Heart left ventricle (tissue), 16 donors: ENCODE data around the gene PCK2. TPM values are rescaled to one million over a fixed set of nuclear protein-coding genes. Genes with fewer than 3 reads are reported as not detected.
A peak's percentile ranks its signal among the peaks of the same experiment; 100 is the strongest.

ENCODE experiments used
- ATAC-seq, 4 donors: fragments of 200-7000 bp; cut with Tn5 transposase; one replicate each; pipeline ENCODE4 v1.9.1; 2020 to 2022; ENCODE audit warnings: moderate library complexity in 4 of 4, mild to moderate bottlenecking in 3 of 4, moderate number of reproducible peaks in 1 of 4
- DNase-seq, 5 donors: peaks; one replicate each; pipeline ENCODE4 v3.0.0-alpha.2; 2020
- H3K27ac ChIP-seq, 12 donors: fragments of 200-600 bp; sonication (generic) in 4 of 12; one replicate each; pipeline versions ENCODE4 v1.5.0 to v1.8.0; 2016 to 2022; ENCODE audit warnings: mild to moderate bottlenecking in 2 of 12
- H3K27me3 ChIP-seq, 9 donors: fragments of 200-600 bp; sonication (generic) in 2 of 9; one replicate each; pipeline versions ENCODE4 v1.5.1 to v1.8.0; 2016 to 2022; ENCODE audit warnings: mild to moderate bottlenecking in 3 of 9
- H3K36me3 ChIP-seq, 9 donors: fragments of 200-600 bp; sonication (generic) in 2 of 9; one replicate each; pipeline versions ENCODE4 v1.5.0 to v1.8.0; 2018 to 2022; ENCODE audit warnings: mild to moderate bottlenecking in 2 of 9
- H3K4me1 ChIP-seq, 12 donors: fragments of 200-600 bp; sonication (generic) in 4 of 12; one replicate each; pipeline versions ENCODE4 v1.5.0 to v1.8.0; 2016 to 2022; ENCODE audit warnings: mild to moderate bottlenecking in 3 of 12
- H3K4me3 ChIP-seq, 12 donors: fragments of 200-600 bp; sonication (generic) in 4 of 12; one replicate each; pipeline versions ENCODE4 v1.5.0 to v1.8.0; 2017 to 2022; ENCODE audit warnings: mild to moderate bottlenecking in 9 of 12, moderate library complexity in 4 of 12
- H3K9me3 ChIP-seq, 12 donors: fragments of 200-600 bp; sonication (generic) in 4 of 12; one replicate each; pipeline versions ENCODE4 v1.5.0 to v1.8.0; 2016 to 2022; ENCODE audit warnings: mild to moderate bottlenecking in 1 of 12
- POLR2A ChIP-seq, 2 donors: fragments of 450-650 bp; IDR thresholded peaks; one replicate each; pipeline ENCODE4 v1.6.1; 2017; ENCODE audit warnings: antibody characterized with exemption in 2 of 2, mild to moderate bottlenecking in 2 of 2, moderate library complexity in 2 of 2
- WGBS, 4 donors: extraction: QIAGEN DNeasy Blood & Tissue Kit in 2 of 4; methylation state at CpG; one replicate each; pipeline versions ENCODE4 v1.1.5 to v1.1.7; 2013 to 2018; 5-methylcytosine and 5-hydroxymethylcytosine counted together
- intact Hi-C, 10 donors: fragments of 100-400 bp; cut with DNase I; formaldehyde crosslinking; loops; one replicate each; pipeline versions ENCODE4 v1.11.1 to v1.14.2; 2022
- polyA plus RNA-seq, 2 donors: library from polyadenylated mRNA; stranded (reverse); fragments of 200-250 nt; gene quantifications; one replicate each; pipeline ENCODE4 v1.2.3, GENCODE V29; 2013
- total RNA-seq, 9 donors: library from RNA; depleted of rRNA in 2 of 9; stranded (reverse); fragments of >200 nt in 2 of 9; fragmentation: NEBNext Ultra II Directional in 3 of 9; extraction: Animal tissue kit (Norgen Biotek cat#: 25700) in 3 of 9; gene quantifications; one replicate each; pipeline versions ENCODE4 v1.1.0 to v1.2.4, GENCODE V29; 2016 to 2023
- TF ChIP-seq, protein P1 (sequence below), 12 donors: fragments of 200-600 bp; sonication (generic) in 4 of 12; IDR thresholded peaks; one replicate each; pipeline versions ENCODE4 v1.5.0 to v1.8.0; 2018 to 2022; ENCODE audit warnings: antibody characterized with exemption in 12 of 12, mild to moderate bottlenecking in 5 of 12
- donor health status: ischemic (EF 13 %, LVEDD 7.1; RV severe dilation, severe dysfunction).
- donor health status: healthy with polysubstance abuse.
- donor health status: DM: no; HTN: yes; CAD: no.
- donor health status: DM: no; HTN: no; CAD: no.
- donor health status: ischemic (EF 25% LVEDD 6.9; RV normal size, moderate dysfunction).
- donor health status: ischemic (EF 25% LVEDD 5.7; RV mildly dilated, moderate dysfunction).
- donor health status: healthy.
- donor health status: DM: yes; HTN: yes; CAD: no.
- donor health status: ischemic (EF 35%, LVEDD 5.7; RV mildly dilated, moderate dysfunction).
- donor health status: nonischemic (EF 11% LVEDD 7.7; RV severe dilation, severe dysfunction).
- donor health status: DM: yes; HTN: yes; CAD: no.
- donor health status: PGD.
- donor health status: ischemic (EF 29% LVEDD 5.4; RV normal size, mild dysfunction).
- donor health status: nonischemic (EF 23%, LVEDD 6.1; RV moderate dilation, normal function).

The PCK2 gene
- total and polyA plus RNA-seq, 11 donors, result 1.5 to 14.6 (median 3.9) TPM

DNA sequence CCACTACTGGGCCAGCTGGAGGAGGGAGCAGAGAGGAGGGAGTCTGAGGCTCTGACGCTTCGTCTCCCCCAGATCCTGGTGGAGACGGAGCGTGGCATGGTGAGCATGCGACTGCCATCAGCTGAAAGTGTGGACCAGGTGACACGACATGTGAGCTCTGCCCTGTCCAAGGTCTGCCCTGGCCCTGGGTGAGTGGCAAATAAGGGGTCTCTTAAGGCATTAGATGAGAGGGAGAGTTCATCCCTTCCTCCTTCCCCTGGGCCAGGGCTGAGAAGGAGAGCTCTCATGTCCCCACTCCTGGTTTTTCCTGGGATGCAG lies 39.8 kb upstream of the PCK2 start:
- ATAC-seq (no peak), DNase-seq (peak in 1 of 5 donors; percentile 4)
- no peaks in the 10 kb centered on the region for H3K9me3 ChIP-seq
- WGBS, 4 donors, result 84 to 93% (median 87%) methylated on average over 4 to 6 of the region's 6 CpGs
- no peak for TF ChIP-seq POLR2A (IDR thresholded peaks at IDR 0.05)
- TF ChIP-seq, protein P1, sequence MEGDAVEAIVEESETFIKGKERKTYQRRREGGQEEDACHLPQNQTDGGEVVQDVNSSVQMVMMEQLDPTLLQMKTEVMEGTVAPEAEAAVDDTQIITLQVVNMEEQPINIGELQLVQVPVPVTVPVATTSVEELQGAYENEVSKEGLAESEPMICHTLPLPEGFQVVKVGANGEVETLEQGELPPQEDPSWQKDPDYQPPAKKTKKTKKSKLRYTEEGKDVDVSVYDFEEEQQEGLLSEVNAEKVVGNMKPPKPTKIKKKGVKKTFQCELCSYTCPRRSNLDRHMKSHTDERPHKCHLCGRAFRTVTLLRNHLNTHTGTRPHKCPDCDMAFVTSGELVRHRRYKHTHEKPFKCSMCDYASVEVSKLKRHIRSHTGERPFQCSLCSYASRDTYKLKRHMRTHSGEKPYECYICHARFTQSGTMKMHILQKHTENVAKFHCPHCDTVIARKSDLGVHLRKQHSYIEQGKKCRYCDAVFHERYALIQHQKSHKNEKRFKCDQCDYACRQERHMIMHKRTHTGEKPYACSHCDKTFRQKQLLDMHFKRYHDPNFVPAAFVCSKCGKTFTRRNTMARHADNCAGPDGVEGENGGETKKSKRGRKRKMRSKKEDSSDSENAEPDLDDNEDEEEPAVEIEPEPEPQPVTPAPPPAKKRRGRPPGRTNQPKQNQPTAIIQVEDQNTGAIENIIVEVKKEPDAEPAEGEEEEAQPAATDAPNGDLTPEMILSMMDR (IDR thresholded peaks at IDR 0.05), result no peak
- H3K4me3 ChIP-seq, result no peak overlapping the region
- peaks cover 0 to 6% (median 0%) of the 10 kb centered on the region in 9 donors for H3K27me3 ChIP-seq
- intact Hi-C loops, result no loop called here
- peaks cover 0 to 18% (median 9%) of the 10 kb centered on the region in 12 donors for H3K4me1 ChIP-seq
- no peaks in the 10 kb centered on the region for H3K36me3 ChIP-seq
- H3K27ac ChIP-seq, result no peak overlapping the region

DNA sequence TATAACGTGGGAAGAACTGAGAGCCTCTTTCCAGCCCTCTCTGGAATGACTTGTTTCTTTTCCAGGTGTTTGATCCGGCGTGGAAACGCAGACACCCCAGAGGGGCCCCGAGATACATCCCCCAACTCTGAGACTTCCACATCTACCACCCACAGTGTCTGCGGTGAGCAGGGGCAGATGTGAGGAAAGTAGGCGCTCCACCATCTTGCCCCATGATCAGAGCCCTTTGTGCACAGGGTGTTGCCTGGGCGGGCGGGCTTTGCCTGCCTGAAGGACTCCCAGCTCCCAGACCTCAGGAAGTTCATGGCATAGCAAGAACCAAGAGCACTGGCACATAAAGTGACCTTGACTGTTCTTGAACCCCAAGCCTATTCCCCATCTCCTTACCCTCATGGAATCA lies 39.5 kb upstream of the PCK2 start:
- ATAC-seq, result no peak
- Histone ChIP-seq H3K4me1 (peaks cover 0 to 18% (median 9%) of the 10 kb centered on the region in 12 donors), H3K36me3 (no peaks in the 10 kb centered on the region), H3K4me3 (no peak overlapping the region), H3K9me3 (no peaks in the 10 kb centered on the region), H3K27me3 (peaks cover 0 to 6% (median 0%) of the 10 kb centered on the region in 9 donors), H3K27ac (no peak overlapping the region)
- TF ChIP-seq, protein P1 (IDR thresholded peaks at IDR 0.05), result no peak
- no peak for TF ChIP-seq POLR2A (IDR thresholded peaks at IDR 0.05)
- peak in 1 of 5 donors; percentile 8 for DNase-seq
- intact Hi-C loops, result loop anchor here in 8 of 10 donors (5.0 kb wide), 4 partner anchors 38 to 243 kb away; partner anchors contain the start of genes PCK2 (in 5 of the 8), DHRS1 (in 1 of the 8), IRF9 (in 1 of the 8) and NOP9 (in 1 of the 8)
- WGBS, 4 donors, result 91 to 93% (median 92%) methylated on average over 9 of the region's 9 CpGs

DNA sequence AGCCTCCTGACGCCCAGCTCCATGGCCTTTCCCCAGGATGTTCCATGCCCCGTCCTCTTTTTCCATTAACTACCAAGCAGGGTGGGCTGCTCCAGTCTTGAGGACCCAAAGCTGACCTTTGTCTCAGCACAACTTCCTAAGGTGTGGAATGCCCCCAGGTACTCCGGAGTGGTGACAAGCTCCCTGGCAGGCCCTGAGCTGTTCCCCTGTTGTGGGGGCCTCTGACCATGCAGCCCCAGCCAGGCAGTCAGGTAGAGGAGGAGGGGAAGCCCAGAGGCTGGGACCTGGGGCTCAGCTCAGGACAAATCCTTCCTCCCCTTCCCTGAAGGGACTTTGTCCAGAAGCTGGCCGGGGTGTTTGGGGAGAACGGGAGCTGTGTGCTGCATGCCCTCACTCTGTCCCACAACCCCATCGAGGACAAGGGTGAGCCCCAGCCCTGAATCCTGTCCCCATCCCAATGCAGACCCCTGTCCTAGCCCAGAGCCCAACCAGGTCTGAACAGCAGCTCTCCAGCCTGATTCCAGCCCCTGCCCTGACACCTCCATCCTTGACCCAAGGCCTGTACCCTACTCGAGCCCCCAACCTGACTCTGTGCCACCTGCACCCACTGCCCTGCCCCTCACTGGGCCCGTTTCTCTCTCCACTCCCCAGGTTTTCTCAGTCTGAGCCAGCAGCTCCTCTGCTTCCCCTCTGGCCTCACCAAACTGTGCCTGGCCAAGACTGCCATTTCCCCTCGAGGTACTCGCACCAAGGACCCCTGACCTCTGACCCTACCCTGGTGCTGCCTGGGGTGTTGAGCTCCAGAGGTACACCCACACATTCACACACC lies 37.9 kb upstream of the PCK2 start:
- intact Hi-C loops, result loop anchor here in 9 of 10 donors (2.0 to 5.0 kb wide), 5 partner anchors 35 to 241 kb away; partner anchors contain the start of genes PCK2 (in 5 of the 9), DHRS1 (in 1 of the 9), IRF9 (in 1 of the 9) and NOP9 (in 1 of the 9)
- TF ChIP-seq, protein P1 (IDR thresholded peaks at IDR 0.05), result no peak
- no peak for TF ChIP-seq POLR2A (IDR thresholded peaks at IDR 0.05)
- Histone ChIP-seq H3K9me3 (no peaks in the 10 kb centered on the region), H3K27me3 (peaks cover 0 to 6% (median 0%) of the 10 kb centered on the region in 9 donors), H3K4me3 (no peak overlapping the region), H3K36me3 (no peaks in the 10 kb centered on the region), H3K27ac (no peak overlapping the region), H3K4me1 (peaks cover 0 to 16% (median 9%) of the 10 kb centered on the region in 12 donors)
- WGBS, 4 donors, result 82 to 86% (median 85%) methylated on average over 10 of the region's 10 CpGs
- no peak for ATAC-seq
- DNase-seq, result peak in 1 of 5 donors; percentile 11

DNA sequence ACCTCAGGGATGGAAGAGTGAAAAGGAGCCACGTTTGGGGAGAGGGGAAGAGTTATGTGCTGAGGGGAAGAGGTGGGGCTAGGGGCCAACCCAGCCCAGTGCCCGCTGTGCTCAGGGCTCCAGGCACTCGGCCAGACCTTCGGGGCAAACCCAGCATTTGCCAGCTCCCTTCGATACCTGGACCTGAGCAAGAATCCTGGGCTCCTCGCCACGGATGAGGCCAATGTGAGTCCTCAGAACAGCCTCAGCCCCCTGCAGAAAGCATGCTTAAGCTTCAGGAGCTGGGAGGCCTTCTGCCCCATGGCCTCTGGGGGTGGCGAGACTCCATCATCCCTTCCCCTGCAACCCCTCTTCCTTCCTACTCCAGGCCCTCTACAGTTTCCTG lies 37.3 kb upstream of the PCK2 start:
- Histone ChIP-seq H3K36me3 (no peaks in the 10 kb centered on the region), H3K27me3 (peaks cover 0 to 6% (median 0%) of the 10 kb centered on the region in 9 donors), H3K4me1 (peaks cover 0 to 11% (median 9%) of the 10 kb centered on the region in 12 donors), H3K27ac (no peak overlapping the region), H3K9me3 (no peaks in the 10 kb centered on the region), H3K4me3 (no peak overlapping the region)
- 60 to 71% (median 69%) methylated on average over 8 of the region's 8 CpGs for WGBS, 4 donors
- DNase-seq (peak in 1 of 5 donors; percentile 9), ATAC-seq (no peak)
- TF ChIP-seq POLR2A (IDR thresholded peaks at IDR 0.05), result no peak
- TF ChIP-seq, protein P1 (IDR thresholded peaks at IDR 0.05), result no peak
- intact Hi-C loops, result loop anchor here in 9 of 10 donors (2.0 to 5.0 kb wide), 5 partner anchors 34 to 241 kb away; partner anchors contain the start of genes PCK2 (in 5 of the 9), DHRS1 (in 1 of the 9), IRF9 (in 1 of the 9) and NOP9 (in 1 of the 9)
